A549 treated with AZD2906 at 1 μM for 4 hours (cell line): ENCODE measurements around the gene AKR1B1. TPM values are rescaled to one million over a fixed set of nuclear protein-coding genes. Genes with fewer than 3 reads are reported as not detected.

Experiments used
- total RNA-seq: library from RNA; stranded (reverse); fragments of 200-300 nt; extraction: Qiagen RNA extraction; gene quantifications from 5 replicates; pipeline ENCODE4 v1.2.3, GENCODE V29; 2022

The AKR1B1 gene
- 2,348 to 2,695 TPM (median 2,586 TPM) in 5 replicates for total RNA-seq

GRCh38 chr7:134458806-134459698, at the start of gene AKR1B1:
Gene AKR1B1, minus strand, starts transcription at chr7:134459100. Its CDS starts 38 bp downstream, at chr7:134459062.

Other genes starting within 250 kb of the AKR1B1 start
- 27.3 to 34.4 TPM (median 33.0 TPM) in 5 replicates for gene SLC35B4, start 142.2 kb downstream of the AKR1B1 start, total RNA-seq
- 2,307 to 2,471 TPM (median 2,332 TPM) in 5 replicates for gene AKR1B10, start 68.5 kb upstream of the AKR1B1 start, total RNA-seq
- gene AKR1B15, start 90.0 kb upstream of the AKR1B1 start, total RNA-seq: 24.4 to 37.9 TPM (median 33.8 TPM) in 5 replicates
- gene BPGM, start 187.8 kb upstream of the AKR1B1 start, total RNA-seq: 16.2 to 22.8 TPM (median 18.3 TPM) in 5 replicates